Bronchial epithelial cell (primary cell): ENCODE measurements around the gene TUBAL3. TPM values are rescaled to one million over a fixed set of nuclear protein-coding genes. Genes with fewer than 3 reads are reported as not detected.

Source experiments
- DNase-seq: peaks from one replicate; pipeline ENCODE4 v3.0.0-alpha.2; 2010; ENCODE audit warnings: low read depth
- FAIRE-seq: peaks from 2 replicates; lab custom pipeline; 2011; peaks lifted over from hg19 to GRCh38; lab: Jason Lieb, UNC
- H3K27me3 ChIP-seq: 2 replicates; pipeline ENCODE4 v1.5.1; 2011; ENCODE audit warnings: low read length; ENCODE audit not compliant: control insufficient read depth, insufficient read depth
- H3K36me3 ChIP-seq: 2 replicates; pipeline ENCODE4 v1.5.1; 2011; ENCODE audit warnings: low read length; ENCODE audit not compliant: control insufficient read depth, insufficient read depth
- H3K4me3 ChIP-seq: 2 replicates; pipeline ENCODE4 v1.5.1; 2011; ENCODE audit warnings: mild to moderate bottlenecking, low read depth, low read length, control low read depth
- total RNA-seq: library from RNA; depleted of rRNA; stranded (reverse); fragments of >200 nt; gene quantifications from 2 replicates; pipeline ENCODE4 v1.2.1, GENCODE V29; 2014
- TF ChIP-seq, protein P1 (sequence below): IDR thresholded peaks from 2 replicates; pipeline ENCODE4 v1.5.1; 2011; ENCODE audit warnings: mild to moderate bottlenecking, moderate library complexity, low read length, control low read depth, inconsistent platforms; ENCODE audit not compliant: insufficient read depth, severe bottlenecking

The TUBAL3 gene
- total RNA-seq, 1 donor from 2014 or later: 0.26 TPM

GRCh38 chr10:5396556-5397300 lies 7.9 kb downstream of the TUBAL3 start:
- H3K4me3 ChIP-seq: no peak overlapping the region
- TF ChIP-seq, protein P1, sequence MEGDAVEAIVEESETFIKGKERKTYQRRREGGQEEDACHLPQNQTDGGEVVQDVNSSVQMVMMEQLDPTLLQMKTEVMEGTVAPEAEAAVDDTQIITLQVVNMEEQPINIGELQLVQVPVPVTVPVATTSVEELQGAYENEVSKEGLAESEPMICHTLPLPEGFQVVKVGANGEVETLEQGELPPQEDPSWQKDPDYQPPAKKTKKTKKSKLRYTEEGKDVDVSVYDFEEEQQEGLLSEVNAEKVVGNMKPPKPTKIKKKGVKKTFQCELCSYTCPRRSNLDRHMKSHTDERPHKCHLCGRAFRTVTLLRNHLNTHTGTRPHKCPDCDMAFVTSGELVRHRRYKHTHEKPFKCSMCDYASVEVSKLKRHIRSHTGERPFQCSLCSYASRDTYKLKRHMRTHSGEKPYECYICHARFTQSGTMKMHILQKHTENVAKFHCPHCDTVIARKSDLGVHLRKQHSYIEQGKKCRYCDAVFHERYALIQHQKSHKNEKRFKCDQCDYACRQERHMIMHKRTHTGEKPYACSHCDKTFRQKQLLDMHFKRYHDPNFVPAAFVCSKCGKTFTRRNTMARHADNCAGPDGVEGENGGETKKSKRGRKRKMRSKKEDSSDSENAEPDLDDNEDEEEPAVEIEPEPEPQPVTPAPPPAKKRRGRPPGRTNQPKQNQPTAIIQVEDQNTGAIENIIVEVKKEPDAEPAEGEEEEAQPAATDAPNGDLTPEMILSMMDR: no peak
- no peaks in the 10 kb centered on the region for H3K36me3 ChIP-seq
- DNase-seq: no peak
- no peaks in the 10 kb centered on the region for H3K27me3 ChIP-seq
- FAIRE-seq: no peak

GRCh38 chr10:5395168-5395567 lies 9.5 kb downstream of the TUBAL3 start:
- no peak for DNase-seq
- TF ChIP-seq, protein P1: no peak
- H3K36me3 ChIP-seq: no peaks in the 10 kb centered on the region
- no peak for FAIRE-seq
- H3K4me3 ChIP-seq: no peak overlapping the region
- H3K27me3 ChIP-seq: no peaks in the 10 kb centered on the region

DNA sequence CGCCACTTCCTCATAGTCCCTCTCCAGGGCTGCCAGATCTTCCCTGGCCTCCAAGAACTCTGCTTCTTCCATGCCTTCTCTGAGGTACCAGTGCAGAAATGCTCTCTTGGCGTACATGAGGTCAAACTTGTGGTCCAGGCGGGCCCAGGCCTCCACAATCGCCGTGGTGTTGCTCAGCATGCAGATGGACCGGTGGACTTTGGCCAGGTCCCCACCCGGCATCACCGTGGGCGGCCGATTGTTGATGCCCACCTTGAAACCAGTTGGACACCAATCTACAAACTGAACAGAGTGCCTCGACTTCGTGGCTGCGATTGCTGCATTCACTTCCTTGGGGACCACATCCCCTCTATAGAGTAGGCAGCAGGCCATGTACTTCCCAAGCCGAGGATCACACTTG lies 11.1 kb downstream of the TUBAL3 start:
- H3K36me3 ChIP-seq: no peaks in the 10 kb centered on the region
- FAIRE-seq: no peak
- H3K4me3 ChIP-seq: no peak overlapping the region
- no peak for DNase-seq
- TF ChIP-seq, protein P1: no peak
- no peaks in the 10 kb centered on the region for H3K27me3 ChIP-seq

DNA sequence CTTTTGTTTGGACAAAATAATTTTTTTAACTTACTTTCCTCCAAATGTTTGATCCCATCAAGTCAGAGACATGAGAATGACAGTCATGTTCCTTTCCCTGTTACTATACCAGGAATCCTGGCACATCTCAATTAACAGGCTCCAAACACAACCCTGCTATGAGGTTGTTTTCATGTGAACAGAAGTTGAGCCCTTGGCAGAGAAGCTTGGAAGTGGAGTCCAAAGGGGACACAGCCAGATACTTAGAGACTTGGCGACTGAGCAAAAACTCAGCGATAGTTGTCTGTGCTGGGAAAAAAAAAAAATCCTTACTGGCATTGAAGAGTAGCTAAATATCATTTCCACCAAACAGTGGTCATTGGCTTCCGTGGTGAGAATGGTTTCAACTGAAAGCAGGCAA lies 12.8 kb downstream of the TUBAL3 start:
- Histone ChIP-seq H3K4me3 (no peak overlapping the region), H3K27me3 (no peaks in the 10 kb centered on the region), H3K36me3 (no peaks in the 10 kb centered on the region)
- FAIRE-seq: no peak
- no peak for DNase-seq
- TF ChIP-seq, protein P1: no peak

GRCh38 chr10:5390607-5391205 lies 13.9 kb downstream of the TUBAL3 start:
- no peak for FAIRE-seq
- Histone ChIP-seq H3K4me3 (no peak overlapping the region), H3K36me3 (no peaks in the 10 kb centered on the region), H3K27me3 (no peaks in the 10 kb centered on the region)
- no peak for DNase-seq
- TF ChIP-seq, protein P1: no peak
